ENCODE measurements around the gene DIRAS1. TPM values are rescaled to one million over a fixed set of nuclear protein-coding genes. Genes with fewer than 3 reads are reported as not detected.
"Not testable (repeated sequence)": the region's sequence is repeated elsewhere in the genome, so short reads cannot be mapped to it uniquely, and the experiment has no call there.

Gene DIRAS1
- total and polyA plus RNA-seq, 2 of the 8 experiments (the other 6 are each of a cell fraction or from before 2014, with no cell fraction given): 20.2 to 22.3 TPM

- CTCF ChIA-PET (ENCODE audit: partially characterized antibody); H2AFZ ChIP-seq (ENCODE audit: low read length); H2AK5ac ChIP-seq (ENCODE audit: low read depth, low read length); H3K4ac ChIP-seq (replicated peaks; ENCODE audit: insufficient read length, low read depth, low read length); H3K27ac ChIP-seq (ENCODE audit: low read depth, low read length); H4K20me1 ChIP-seq (replicated peaks in 1 of 2; ENCODE audit: control insufficient read depth in 1 of 2, insufficient read depth in 2 of 2, low read length in 2 of 2); H3K79me1 ChIP-seq (ENCODE audit: low read depth, low read length); H2BK12ac ChIP-seq (ENCODE audit: low read depth, low read length); H4K5ac ChIP-seq (ENCODE audit: insufficient read length, low read depth, low read length); H3K9ac ChIP-seq (replicated peaks in 1 of 4; ENCODE audit: extremely low read depth in 1 of 4, low read depth in 3 of 4, low read length in 3 of 4); H2BK20ac ChIP-seq (ENCODE audit: low read length); FAIRE-seq; H2BK15ac ChIP-seq (ENCODE audit: low read length); H3K23me2 ChIP-seq (ENCODE audit: low read depth, low read length); H4K8ac ChIP-seq (ENCODE audit: extremely low read depth, insufficient read depth, low read length); H3K56ac ChIP-seq (replicated peaks; ENCODE audit: insufficient read length, low read depth, low read length); H3K79me2 ChIP-seq (ENCODE audit: control insufficient read depth in 1 of 2, insufficient read depth in 2 of 2, low read length in 2 of 2); H2BK120ac ChIP-seq (replicated peaks; ENCODE audit: low read depth, low read length); H3K4me1 ChIP-seq (replicated peaks in 1 of 4; ENCODE audit: control insufficient read depth in 3 of 4, insufficient read depth in 4 of 4, low read length in 3 of 4); H3K23ac ChIP-seq (ENCODE audit: insufficient read length); H2BK5ac ChIP-seq (ENCODE audit: low read depth, low read length); H3K27me3 ChIP-seq (replicated peaks in 1 of 4; ENCODE audit: control insufficient read depth in 3 of 4, extremely low read depth in 1 of 4, insufficient read depth in 3 of 4, low read length in 3 of 4); H4K91ac ChIP-seq (replicated peaks; ENCODE audit: insufficient read length, low read length); H3K18ac ChIP-seq (ENCODE audit: extremely low read depth, low read length); DNase-seq (ENCODE audit: low read depth in 1 of 2, low spot score in 2 of 2); H3K14ac ChIP-seq (ENCODE audit: insufficient read length); H3K4me2 ChIP-seq (ENCODE audit: insufficient read depth in 1 of 2, low read depth in 2 of 2, low read length in 2 of 2); H3K4me3 ChIP-seq (ENCODE audit: extremely low read depth in 1 of 4, insufficient read depth in 2 of 4, low read depth in 3 of 4, low read length in 4 of 4): not testable (repeated sequence)
- POLR2A ChIA-PET (ENCODE audit: partially characterized antibody): interaction anchor here (0.6 kb wide), 1 partner anchor 15 kb away, joined by 3 read pairs; no protein-coding TSS in a partner anchor
- peaks cover 9 to 17% of the 10 kb centered on the region in 2 experiments; a peak in 3 of 4 replicates for H3K9me3 ChIP-seq (ENCODE audit: insufficient read depth in 2 of 2, low read depth in 1 of 2, low read length in 1 of 2)
- peaks cover 0 to 17% (median 0%) of the 10 kb centered on the region in 4 experiments; a peak in 1 of 8 replicates for H3K36me3 ChIP-seq (ENCODE audit: control insufficient read depth in 2 of 4, insufficient read depth in 4 of 4, low read length in 3 of 4)
- 83% methylated on average over 1 of the region's 1 CpG; no CpG with 5 or more reads in 1 of the 2 experiments for WGBS, 2 experiments (ENCODE audit: extremely low coverage in 1 of 2, insufficient coverage in 1 of 2, insufficient read length in 1 of 2, insufficient replicate concordance in 2 of 2, low coverage in 1 of 2, low lambda C conversion rate in 2 of 2, missing lambda C conversion rate in 1 of 2)
These were observed 7.1 kb downstream of the DIRAS1 start for GRCh38 chr19:2714102-2714501.

- H3K18ac ChIP-seq (ENCODE audit: extremely low read depth, low read length); H4K8ac ChIP-seq (ENCODE audit: extremely low read depth, insufficient read depth, low read length); H2BK120ac ChIP-seq (replicated peaks; ENCODE audit: low read depth, low read length); H4K91ac ChIP-seq (replicated peaks; ENCODE audit: insufficient read length, low read length); H3K27ac ChIP-seq (ENCODE audit: low read depth, low read length); H3K23me2 ChIP-seq (ENCODE audit: low read depth, low read length); H3K27me3 ChIP-seq (replicated peaks in 1 of 4; ENCODE audit: control insufficient read depth in 3 of 4, extremely low read depth in 1 of 4, insufficient read depth in 3 of 4, low read length in 3 of 4); H3K4me2 ChIP-seq (ENCODE audit: insufficient read depth in 1 of 2, low read depth in 2 of 2, low read length in 2 of 2); H2BK20ac ChIP-seq (ENCODE audit: low read length); H4K20me1 ChIP-seq (replicated peaks in 1 of 2; ENCODE audit: control insufficient read depth in 1 of 2, insufficient read depth in 2 of 2, low read length in 2 of 2); H2AFZ ChIP-seq (ENCODE audit: low read length); H2BK5ac ChIP-seq (ENCODE audit: low read depth, low read length); H4K5ac ChIP-seq (ENCODE audit: insufficient read length, low read depth, low read length); DNase-seq (ENCODE audit: low read depth in 1 of 2, low spot score in 2 of 2); H3K79me2 ChIP-seq (ENCODE audit: control insufficient read depth in 1 of 2, insufficient read depth in 2 of 2, low read length in 2 of 2); H3K4ac ChIP-seq (replicated peaks; ENCODE audit: insufficient read length, low read depth, low read length); H3K4me1 ChIP-seq (replicated peaks in 1 of 4; ENCODE audit: control insufficient read depth in 3 of 4, insufficient read depth in 4 of 4, low read length in 3 of 4); H3K4me3 ChIP-seq (ENCODE audit: extremely low read depth in 1 of 4, insufficient read depth in 2 of 4, low read depth in 3 of 4, low read length in 4 of 4); POLR2A ChIA-PET (ENCODE audit: partially characterized antibody); FAIRE-seq; H3K79me1 ChIP-seq (ENCODE audit: low read depth, low read length); H3K23ac ChIP-seq (ENCODE audit: insufficient read length); H2AK5ac ChIP-seq (ENCODE audit: low read depth, low read length); H2BK12ac ChIP-seq (ENCODE audit: low read depth, low read length); H2BK15ac ChIP-seq (ENCODE audit: low read length); CTCF ChIA-PET (ENCODE audit: partially characterized antibody); H3K9ac ChIP-seq (replicated peaks in 1 of 4; ENCODE audit: extremely low read depth in 1 of 4, low read depth in 3 of 4, low read length in 3 of 4); H3K14ac ChIP-seq (ENCODE audit: insufficient read length); H3K56ac ChIP-seq (replicated peaks; ENCODE audit: insufficient read length, low read depth, low read length): not testable (repeated sequence)
- peaks cover 9 to 17% of the 10 kb centered on the region in 2 experiments; a peak in 3 of 4 replicates for H3K9me3 ChIP-seq (ENCODE audit: insufficient read depth in 2 of 2, low read depth in 1 of 2, low read length in 1 of 2)
- H3K36me3 ChIP-seq (ENCODE audit: control insufficient read depth in 2 of 4, insufficient read depth in 4 of 4, low read length in 3 of 4): peaks cover 0 to 17% (median 0%) of the 10 kb centered on the region in 4 experiments; a peak in 1 of 8 replicates
- WGBS, 2 experiments (ENCODE audit: extremely low coverage in 1 of 2, insufficient coverage in 1 of 2, insufficient read length in 1 of 2, insufficient replicate concordance in 2 of 2, low coverage in 1 of 2, low lambda C conversion rate in 2 of 2, missing lambda C conversion rate in 1 of 2): 92 to 100% methylated on average over 3 of the region's 3 CpGs
These were observed 8.0 kb downstream of the DIRAS1 start for GRCh38 chr19:2713170-2713569.

Measured in H1 (cell line).